ENCODE results near the gene YJU2. TPM values are rescaled to one million over a fixed set of nuclear protein-coding genes. Genes with fewer than 3 reads are reported as not detected.
"Not testable (repeated sequence)": the region's sequence is repeated elsewhere in the genome, so short reads cannot be mapped to it uniquely, and the experiment has no call there.

YJU2 gene
- total RNA-seq, 6 donors from 2014 or later, result 18.8 to 36.6 (median 25.4) TPM

DNA sequence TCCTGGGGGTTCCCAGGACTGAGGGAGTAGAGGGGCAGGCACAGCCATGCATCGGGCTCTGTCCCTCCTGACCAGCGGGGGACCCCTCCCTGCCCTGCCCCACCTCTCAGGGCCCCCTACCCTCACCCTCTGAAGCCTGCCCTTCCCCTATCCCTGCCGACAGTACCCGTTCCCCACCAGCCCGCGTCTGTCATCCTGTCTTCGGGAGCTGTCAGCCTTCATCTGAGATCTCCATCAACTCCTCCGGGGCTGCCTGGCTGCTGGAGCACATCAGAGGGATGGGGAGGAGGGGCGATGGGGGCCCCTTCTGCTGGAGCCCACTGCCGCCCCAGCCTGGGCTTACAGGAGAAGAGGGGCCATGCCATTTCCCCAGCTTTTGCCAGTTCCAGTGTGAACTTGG, 26.0 kb downstream of the YJU2 start:
- WGBS, 2 donors, result 67 to 81% methylated on average over 3 to 8 of the region's 10 CpGs
- H3K27ac ChIP-seq, result no peak overlapping the region
- H3K4me1 ChIP-seq, result no peaks in the 10 kb centered on the region
- peaks cover 10 to 36% (median 21%) of the 10 kb centered on the region in 4 donors for H3K36me3 ChIP-seq
- no peak for TF ChIP-seq POLR2AphosphoS5 (IDR thresholded peaks at IDR 0.05)
- TF ChIP-seq EP300 (IDR thresholded peaks at IDR 0.05), result no peak
- TF ChIP-seq, protein P1, sequence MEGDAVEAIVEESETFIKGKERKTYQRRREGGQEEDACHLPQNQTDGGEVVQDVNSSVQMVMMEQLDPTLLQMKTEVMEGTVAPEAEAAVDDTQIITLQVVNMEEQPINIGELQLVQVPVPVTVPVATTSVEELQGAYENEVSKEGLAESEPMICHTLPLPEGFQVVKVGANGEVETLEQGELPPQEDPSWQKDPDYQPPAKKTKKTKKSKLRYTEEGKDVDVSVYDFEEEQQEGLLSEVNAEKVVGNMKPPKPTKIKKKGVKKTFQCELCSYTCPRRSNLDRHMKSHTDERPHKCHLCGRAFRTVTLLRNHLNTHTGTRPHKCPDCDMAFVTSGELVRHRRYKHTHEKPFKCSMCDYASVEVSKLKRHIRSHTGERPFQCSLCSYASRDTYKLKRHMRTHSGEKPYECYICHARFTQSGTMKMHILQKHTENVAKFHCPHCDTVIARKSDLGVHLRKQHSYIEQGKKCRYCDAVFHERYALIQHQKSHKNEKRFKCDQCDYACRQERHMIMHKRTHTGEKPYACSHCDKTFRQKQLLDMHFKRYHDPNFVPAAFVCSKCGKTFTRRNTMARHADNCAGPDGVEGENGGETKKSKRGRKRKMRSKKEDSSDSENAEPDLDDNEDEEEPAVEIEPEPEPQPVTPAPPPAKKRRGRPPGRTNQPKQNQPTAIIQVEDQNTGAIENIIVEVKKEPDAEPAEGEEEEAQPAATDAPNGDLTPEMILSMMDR (IDR thresholded peaks at IDR 0.05), result no peak
- TF ChIP-seq POLR2A (IDR thresholded peaks at IDR 0.05), result no peak
- no peak overlapping the region for H3K4me3 ChIP-seq
- peaks cover 0 to 2% (median 0%) of the 10 kb centered on the region in 4 donors for H3K27me3 ChIP-seq
- H3K9me3 ChIP-seq, result no peaks in the 10 kb centered on the region
- ATAC-seq (ENCODE audit: low FRiP score in 2 of 2), result peak; percentile 22 to 43
- no peak for DNase-seq

- 73 to 85% methylated on average over 6 of the region's 6 CpGs for WGBS, 2 donors
- H3K27ac ChIP-seq, result not testable (repeated sequence)
Observed at GRCh38 chr19:4274321-4274686, 27.4 kb downstream of the YJU2 start.

GRCh38 chr19:4277191-4277696, 30.4 kb downstream of the YJU2 start:
- no peak for DNase-seq
- TF ChIP-seq POLR2AphosphoS5 (IDR thresholded peaks at IDR 0.05) (no peak), EP300 (IDR thresholded peaks at IDR 0.05) (no peak), POLR2A (IDR thresholded peaks at IDR 0.05) (no peak)
- TF ChIP-seq, protein P1 (IDR thresholded peaks at IDR 0.05), result no peak
- no peak overlapping the region for H3K4me3 ChIP-seq
- H3K27ac ChIP-seq, result no peak overlapping the region
- peaks cover 2 to 29% (median 16%) of the 10 kb centered on the region in 4 donors for H3K27me3 ChIP-seq
- ATAC-seq (ENCODE audit: low FRiP score in 2 of 2), result no peak
- H3K4me1 ChIP-seq, result peaks cover 11 to 19% (median 13%) of the 10 kb centered on the region in 4 donors
- WGBS, 2 donors, result 44 to 45% methylated on average over 16 of the region's 16 CpGs
- no peaks in the 10 kb centered on the region for H3K9me3 ChIP-seq
- H3K36me3 ChIP-seq, result no peaks in the 10 kb centered on the region

More at GRCh38 chr19:4274321-4274686, 27.4 kb downstream of the YJU2 start:
- Histone ChIP-seq H3K27me3 (peaks cover 2 to 13% (median 7%) of the 10 kb centered on the region in 4 donors), H3K36me3 (peaks cover 0 to 22% (median 7%) of the 10 kb centered on the region in 4 donors)
- DNase-seq; H3K4me1 ChIP-seq; H3K4me3 ChIP-seq; H3K9me3 ChIP-seq; ATAC-seq (ENCODE audit: low FRiP score in 2 of 2): not testable (repeated sequence)

GRCh38 chr19:4278010-4278409, 31.1 kb downstream of the YJU2 start:
- Histone ChIP-seq H3K4me1 (peaks cover 11 to 19% (median 13%) of the 10 kb centered on the region in 4 donors), H3K27me3 (peaks cover 2 to 29% (median 16%) of the 10 kb centered on the region in 4 donors), H3K9me3 (no peaks in the 10 kb centered on the region), H3K27ac (no peak overlapping the region), H3K36me3 (no peaks in the 10 kb centered on the region), H3K4me3 (no peak overlapping the region)
- 6 to 32% methylated on average over 3 to 4 of the region's 4 CpGs for WGBS, 2 donors
- DNase-seq, result no peak
- ATAC-seq (ENCODE audit: low FRiP score in 2 of 2), result no peak
- TF ChIP-seq, protein P1 (IDR thresholded peaks at IDR 0.05), result no peak
- TF ChIP-seq POLR2A (IDR thresholded peaks at IDR 0.05) (no peak), EP300 (IDR thresholded peaks at IDR 0.05) (no peak), POLR2AphosphoS5 (IDR thresholded peaks at IDR 0.05) (no peak)

DNA sequence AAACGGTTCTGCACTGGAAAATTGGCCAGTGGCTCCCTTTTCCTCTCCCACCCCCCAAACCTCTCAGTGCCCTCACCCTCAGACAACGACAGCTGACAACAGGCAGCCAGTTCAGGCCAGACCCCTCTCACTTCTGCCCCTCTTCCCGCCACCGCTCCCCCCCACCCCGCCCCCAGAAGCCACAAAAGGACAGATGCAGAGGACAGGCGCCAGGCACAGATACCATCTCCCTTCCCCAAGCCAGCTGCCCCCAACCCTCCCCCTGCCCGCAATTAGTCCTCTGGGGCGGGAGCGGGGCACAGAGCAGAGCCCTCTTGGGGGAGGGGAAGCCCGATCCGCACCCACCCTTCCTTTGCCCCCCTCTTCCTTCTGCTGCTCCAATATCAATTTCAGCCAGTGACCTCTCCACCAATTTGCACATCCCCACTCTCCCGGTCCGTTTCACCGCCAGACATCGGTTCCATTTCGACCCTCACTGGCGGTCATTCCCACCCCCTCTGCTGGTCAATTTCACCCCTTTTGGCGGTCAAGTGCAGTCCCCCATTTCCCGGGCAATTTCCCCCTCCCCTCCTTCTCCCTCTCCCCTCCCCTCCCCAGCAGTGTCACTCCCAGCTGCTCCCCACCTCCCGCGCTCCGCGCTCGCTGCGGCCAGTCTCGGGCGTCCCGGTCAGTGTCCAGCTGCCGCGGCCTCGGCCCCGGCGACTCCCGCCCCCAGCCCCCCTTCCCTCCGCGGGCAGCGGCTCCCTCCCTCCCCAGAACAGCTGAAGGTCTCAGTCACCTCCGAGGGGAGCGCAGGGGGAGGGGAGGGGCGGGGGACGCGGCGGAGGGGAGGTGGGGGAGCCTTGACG, 31.8 kb downstream of the YJU2 start, which contains the start of gene SHD:
SHD (plus strand) TSS at position 848 of the 848 bp plus-strand sequence. CDS start 798 bp downstream, outside the sequence.
- peaks cover 11 to 19% (median 13%) of the 10 kb centered on the region in 4 donors for H3K4me1 ChIP-seq
- H3K27ac ChIP-seq, result no peak within 1 kb of the TSS
- H3K27me3 ChIP-seq, result peaks cover 2 to 29% (median 16%) of the 10 kb centered on the region in 4 donors
- TF ChIP-seq POLR2AphosphoS5 (IDR thresholded peaks at IDR 0.05) (no peak), POLR2A (IDR thresholded peaks at IDR 0.05) (no peak), EP300 (IDR thresholded peaks at IDR 0.05) (no peak)
- TF ChIP-seq, protein P1 (IDR thresholded peaks at IDR 0.05), result no peak
- H3K4me3 ChIP-seq, result peak within 1 kb of the TSS in 2 of 4 donors; percentile 3 to 30
- ATAC-seq (ENCODE audit: low FRiP score in 2 of 2) (no peak), DNase-seq (peak in 1 of 2 donors; percentile 81)
- WGBS, 2 donors, result 1 to 3% methylated on average over 18 to 34 of the region's 44 CpGs
- H3K9me3 ChIP-seq, result no peaks in the 10 kb centered on the region
- H3K36me3 ChIP-seq, result no peaks in the 10 kb centered on the region

Measured in upper lobe of left lung (tissue), 6 donors.